GM21528 (cell line): ENCODE data around the gene LCN2.

Source experiments
- ATAC-seq: cut with Tn5 transposase; IDR thresholded peaks from one replicate; pipeline ENCODE4 v1.9.1; 2021; ENCODE audit warnings: mild to moderate bottlenecking, moderate library complexity; ENCODE audit not compliant: unreplicated experiment, low FRiP score

LCN2 gene

GRCh38 chr9:128146591-128147120 lies 2.6 kb upstream of the LCN2 start:
- ATAC-seq = no peak

- ATAC-seq = no peak
Measured at GRCh38 chr9:128148509-128149000, 698 bp upstream of the LCN2 start.

GRCh38 chr9:128149951-128150593 lies 819 bp downstream of the LCN2 start:
- ATAC-seq = no peak

GRCh38 chr9:128150594-128151308 lies 1.5 kb downstream of the LCN2 start:
- ATAC-seq = no peak

GRCh38 chr9:128151309-128152132 lies 2.3 kb downstream of the LCN2 start:
- ATAC-seq = no peak

- ATAC-seq = no peak
Measured at GRCh38 chr9:128152133-128153059, 3.1 kb downstream of the LCN2 start.

GRCh38 chr9:128153060-128153946 lies 4.0 kb downstream of the LCN2 start:
- no peak for ATAC-seq

- no peak for ATAC-seq
Measured at GRCh38 chr9:128153947-128154695, 4.9 kb downstream of the LCN2 start.

- no peak for ATAC-seq
Measured at GRCh38 chr9:128155736-128156500, 6.7 kb downstream of the LCN2 start.

GRCh38 chr9:128159522-128159783 lies 10.2 kb downstream of the LCN2 start:
- ATAC-seq = no peak

- ATAC-seq = peak; percentile 60
Measured at GRCh38 chr9:128159784-128160602, 10.7 kb downstream of the LCN2 start, which contains the start of gene BBLN. Gene BBLN (plus strand): TSS chr9:128160265. CDS start chr9:128160408, 143 bp downstream.

GRCh38 chr9:128160603-128160987 lies 11.3 kb downstream of the LCN2 start:
- peak; percentile 11 for ATAC-seq

GRCh38 chr9:128161215-128161902 lies 12.1 kb downstream of the LCN2 start:
- ATAC-seq = no peak

- no peak for ATAC-seq
Measured at GRCh38 chr9:128162215-128163026, 13.2 kb downstream of the LCN2 start.

GRCh38 chr9:128163027-128163515 lies 13.8 kb downstream of the LCN2 start:
- ATAC-seq = no peak
